Stimulated activated effector memory CD8-positive, alpha-beta T cell treated with anti-CD3 and anti-CD28 coated beads, Interleukin-12 subunit alpha, Interleukin-12 subunit beta, amount 100 ng/mL, for 72 hours (primary cell): Measurements from ENCODE around the gene WDR70.
"Not testable (repeated sequence)": the region's sequence is repeated elsewhere in the genome, so short reads cannot be mapped to it uniquely, and the experiment has no call there.

ENCODE experiments used
- ATAC-seq: fragments of 150-1000 bp; cut with Tn5 transposase; 2 replicates; pipeline ENCODE4 v1.10.0; 2021
- DNase-seq, 2 donors: peaks; one replicate each; pipeline ENCODE4 v3.0.0; 2021 to 2022; ENCODE audit warnings: low spot score in 2 of 2
- H3K27ac Mint-ChIP-seq: one replicate; pipeline ENCODE4 v1.8.0; 2022; ENCODE audit warnings: mild to moderate bottlenecking, mixed read lengths
- H3K36me3 Mint-ChIP-seq: one replicate; pipeline ENCODE4 v1.8.0; 2022; ENCODE audit warnings: mild to moderate bottlenecking, mixed read lengths
- H3K4me1 Mint-ChIP-seq: one replicate; pipeline ENCODE4 v1.8.0; 2022; ENCODE audit warnings: mixed read lengths
- H3K4me3 Mint-ChIP-seq: one replicate; pipeline ENCODE4 v1.8.0; 2022; ENCODE audit warnings: mild to moderate bottlenecking, mixed read lengths
- H3K9me3 Mint-ChIP-seq: one replicate; pipeline ENCODE4 v1.8.0; 2022; ENCODE audit warnings: mixed read lengths

The WDR70 gene

DNA sequence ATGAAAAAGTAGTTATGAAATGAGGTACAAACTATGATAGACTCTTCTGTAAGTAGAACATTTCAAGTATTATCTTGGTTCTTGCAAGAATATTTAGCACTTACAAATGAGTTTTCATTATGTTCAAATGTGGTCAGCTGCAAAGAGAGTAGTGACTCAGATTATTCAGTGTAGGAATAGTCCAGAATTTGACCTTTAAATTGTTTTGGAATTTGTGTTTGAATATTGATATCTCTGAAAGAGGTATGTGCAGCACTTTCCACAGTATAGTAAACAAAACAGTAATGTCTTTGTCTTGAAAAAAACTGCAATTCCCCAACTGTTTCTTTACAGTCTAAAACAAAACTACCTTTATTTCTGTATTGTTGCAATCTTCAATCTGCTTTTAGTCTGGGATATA, 56.1 kb downstream of the WDR70 start:
- H3K27ac Mint-ChIP-seq, result no peak overlapping the region
- no peaks in the 10 kb centered on the region for H3K9me3 Mint-ChIP-seq
- ATAC-seq, result no peak
- no peak for DNase-seq
- H3K4me1 Mint-ChIP-seq, result peaks cover 11% of the 10 kb centered on the region
- H3K36me3 Mint-ChIP-seq, result peaks cover 30% of the 10 kb centered on the region
- H3K4me3 Mint-ChIP-seq, result no peak overlapping the region

DNA sequence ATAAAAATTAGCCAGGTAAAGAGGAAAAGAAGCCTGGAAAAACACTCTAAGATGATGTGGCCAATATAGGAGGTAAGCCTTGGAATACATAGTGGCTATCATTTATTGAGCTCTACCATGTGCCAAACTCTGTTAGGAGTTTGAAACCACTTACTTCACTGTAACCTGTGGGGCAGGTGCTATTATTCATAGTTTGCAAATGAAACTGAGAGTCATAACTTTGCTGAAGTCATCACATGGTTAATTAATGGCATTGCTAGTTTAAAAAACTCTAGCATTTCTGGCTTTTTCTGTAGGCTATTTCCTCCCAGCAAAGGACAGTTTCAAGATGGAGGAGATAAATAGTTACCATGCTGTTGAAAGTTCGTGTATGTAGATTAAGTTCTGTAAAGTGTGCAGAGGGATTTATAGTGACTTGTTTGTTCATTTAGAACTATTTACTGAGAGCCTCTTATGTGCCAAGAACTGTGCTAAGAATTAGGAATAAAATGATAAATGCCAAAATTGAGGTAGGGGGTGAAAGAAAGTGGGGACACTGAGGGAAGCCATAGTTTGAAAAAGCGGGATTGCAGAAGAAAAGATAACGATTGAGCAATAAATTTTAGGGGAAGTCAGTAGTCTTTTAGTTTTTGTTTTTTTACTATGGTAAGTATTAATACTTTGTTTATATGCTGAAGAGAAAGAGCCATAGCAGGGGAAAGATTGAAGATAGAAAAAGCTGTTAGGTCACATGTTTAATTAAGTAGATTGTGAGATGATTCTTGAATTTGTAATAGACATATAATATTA, 57.2 kb downstream of the WDR70 start:
- ATAC-seq (no peak), DNase-seq (no peak)
- Mint-ChIP-seq H3K36me3 (peaks cover 37% of the 10 kb centered on the region), H3K4me3 (no peak overlapping the region), H3K9me3 (no peaks in the 10 kb centered on the region), H3K27ac (no peak overlapping the region), H3K4me1 (peaks cover 11% of the 10 kb centered on the region)

DNA sequence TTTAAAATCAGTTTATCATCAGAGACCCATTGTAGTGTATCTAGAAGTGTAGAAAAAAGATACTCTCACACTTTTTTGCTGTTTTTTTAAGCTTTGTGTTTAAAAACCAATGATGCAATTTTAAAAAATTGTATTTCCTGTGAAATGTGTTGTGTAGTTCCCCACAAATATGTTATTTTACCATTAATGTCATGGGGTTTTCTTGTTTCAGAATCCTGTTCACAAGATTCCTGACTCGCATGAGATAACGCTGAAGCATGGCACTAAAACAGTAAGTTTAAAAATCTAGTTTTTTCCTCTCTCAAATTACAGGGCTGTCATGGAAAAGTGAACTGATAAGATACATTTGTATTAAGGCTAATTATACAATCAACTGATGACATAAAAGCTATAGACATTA, 58.6 kb downstream of the WDR70 start:
- Mint-ChIP-seq H3K27ac (no peak overlapping the region), H3K4me3 (no peak overlapping the region), H3K9me3 (no peaks in the 10 kb centered on the region), H3K36me3 (peaks cover 45% of the 10 kb centered on the region), H3K4me1 (peaks cover 11% of the 10 kb centered on the region)
- DNase-seq, result no peak
- ATAC-seq, result no peak

DNA sequence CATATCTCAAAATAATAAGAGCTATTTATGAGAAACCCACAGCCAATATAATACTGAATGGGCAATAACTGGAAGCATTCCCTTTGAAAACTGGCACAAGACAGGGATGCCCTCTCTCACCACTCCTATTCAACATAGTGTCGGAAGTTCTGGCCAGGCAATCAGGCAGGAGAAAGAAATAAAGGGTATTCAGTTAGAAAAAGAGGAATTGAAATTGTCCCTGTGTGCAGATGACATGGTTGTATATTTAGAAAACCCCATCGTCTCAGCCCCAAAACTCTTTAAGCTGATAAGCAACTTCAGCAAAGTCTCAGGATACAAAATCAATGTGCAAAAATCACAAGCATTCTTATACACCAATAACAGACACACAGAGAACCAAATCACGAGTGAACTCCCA, 66.7 kb downstream of the WDR70 start:
- H3K36me3 Mint-ChIP-seq, result peaks cover 51% of the 10 kb centered on the region
- not testable (repeated sequence) for H3K9me3 Mint-ChIP-seq, H3K4me1 Mint-ChIP-seq, H3K27ac Mint-ChIP-seq, ATAC-seq, H3K4me3 Mint-ChIP-seq, DNase-seq

DNA sequence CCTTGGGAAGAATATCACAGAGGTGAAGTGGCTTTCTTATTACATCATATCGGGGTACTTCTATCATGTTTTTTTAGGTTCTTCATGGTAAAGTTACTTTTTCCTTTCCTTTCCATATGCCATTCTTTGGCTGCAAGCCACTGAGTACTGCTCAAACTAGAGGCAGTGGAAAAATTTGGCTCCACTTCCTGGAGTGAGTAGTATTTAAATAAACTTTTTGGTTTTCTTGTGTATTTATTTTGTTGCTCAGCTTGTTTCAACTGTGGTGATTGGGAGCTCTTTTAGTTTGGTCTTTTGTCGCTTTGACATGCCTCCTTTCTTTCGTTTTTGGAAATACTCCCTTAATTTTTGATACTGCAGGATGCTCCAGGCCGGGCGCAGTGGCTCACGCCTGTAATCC, 69.8 kb downstream of the WDR70 start:
- peaks cover 36% of the 10 kb centered on the region for H3K36me3 Mint-ChIP-seq
- H3K4me3 Mint-ChIP-seq, result no peak overlapping the region

DNA sequence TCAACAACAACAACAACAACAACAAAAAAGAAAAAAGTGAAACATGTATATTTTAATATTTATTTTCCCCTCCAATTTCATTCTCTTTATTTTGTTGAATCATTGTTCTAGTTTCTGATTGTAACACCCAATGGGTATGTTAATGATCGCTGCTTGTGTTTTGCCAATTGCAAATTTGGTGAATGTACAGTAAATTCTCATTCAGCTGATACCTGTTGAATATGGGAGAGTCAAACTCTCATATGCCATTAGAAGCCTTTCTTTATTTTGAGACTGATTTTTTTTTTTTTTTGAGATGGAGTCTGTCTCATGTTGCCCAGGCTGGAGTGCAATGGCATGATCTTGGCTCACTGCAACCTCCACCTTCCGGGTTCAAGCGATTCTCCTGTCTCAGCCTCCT, 72.9 kb downstream of the WDR70 start:
- ATAC-seq, H3K9me3 Mint-ChIP-seq, DNase-seq, H3K27ac Mint-ChIP-seq, H3K4me3 Mint-ChIP-seq, H3K4me1 Mint-ChIP-seq: not testable (repeated sequence)
- H3K36me3 Mint-ChIP-seq, result peaks cover 18% of the 10 kb centered on the region

More for the DNA sequence above, 69.8 kb downstream of the WDR70 start:
- peaks cover 2% of the 10 kb centered on the region for H3K9me3 Mint-ChIP-seq
- no peaks in the 10 kb centered on the region for H3K4me1 Mint-ChIP-seq
- no peak for ATAC-seq
- no peak for DNase-seq
- H3K27ac Mint-ChIP-seq, result no peak overlapping the region

DNA sequence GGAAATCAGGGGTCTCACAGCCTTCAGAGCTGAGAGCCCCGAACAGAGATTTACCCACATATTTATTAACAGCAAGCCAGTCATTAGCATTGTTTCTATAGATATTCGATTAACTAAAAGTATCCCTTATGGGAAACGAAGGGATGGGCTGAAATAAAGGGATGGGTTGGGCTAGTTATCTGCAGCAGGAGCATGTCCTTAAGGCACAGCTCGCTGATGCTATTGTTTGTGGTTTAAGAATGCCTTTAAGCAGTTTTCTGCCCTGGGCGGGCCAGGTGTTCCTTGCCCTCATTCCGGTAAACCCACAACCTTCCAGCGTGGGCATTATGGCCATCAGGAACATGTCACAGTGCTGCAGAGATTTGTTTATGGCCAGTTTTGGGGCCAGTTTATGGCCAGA, 74.1 kb downstream of the WDR70 start:
- not testable (repeated sequence) for ATAC-seq, H3K9me3 Mint-ChIP-seq, H3K4me1 Mint-ChIP-seq, DNase-seq, H3K27ac Mint-ChIP-seq, H3K4me3 Mint-ChIP-seq
- H3K36me3 Mint-ChIP-seq, result peaks cover 18% of the 10 kb centered on the region

DNA sequence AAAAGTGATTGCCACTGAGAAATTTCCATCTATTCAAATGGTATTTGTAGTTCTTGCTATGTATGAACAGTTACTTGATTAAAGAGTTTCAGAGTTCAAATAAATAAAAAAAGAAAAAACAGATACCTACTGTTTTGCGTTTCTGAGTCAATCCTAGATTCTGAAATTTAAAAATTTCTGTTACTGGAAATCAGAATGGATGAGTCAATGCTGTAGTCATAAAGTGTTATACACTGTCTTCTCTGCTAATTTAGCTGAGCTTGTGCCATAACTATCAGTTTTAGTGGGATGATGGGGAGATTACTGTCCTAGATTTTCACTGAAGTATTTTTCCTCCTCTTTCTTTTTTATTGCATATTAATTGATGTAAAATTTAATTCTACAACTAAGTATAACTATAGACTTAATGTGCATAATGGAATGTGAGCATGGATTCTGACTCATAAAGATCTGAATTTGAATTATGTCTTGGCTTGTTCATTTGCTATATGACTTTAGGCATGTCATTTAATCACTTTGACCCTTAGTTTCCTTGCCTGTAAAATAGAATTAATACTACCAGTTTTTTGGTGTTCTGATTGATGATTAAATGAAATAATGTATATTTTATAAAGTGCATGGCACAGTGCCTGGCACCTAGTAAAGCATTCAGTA, 75.4 kb downstream of the WDR70 start:
- not testable (repeated sequence) for H3K27ac Mint-ChIP-seq, H3K4me1 Mint-ChIP-seq, H3K9me3 Mint-ChIP-seq, DNase-seq, H3K4me3 Mint-ChIP-seq
- peaks cover 11% of the 10 kb centered on the region for H3K36me3 Mint-ChIP-seq
- peak; percentile 95 for ATAC-seq

DNA sequence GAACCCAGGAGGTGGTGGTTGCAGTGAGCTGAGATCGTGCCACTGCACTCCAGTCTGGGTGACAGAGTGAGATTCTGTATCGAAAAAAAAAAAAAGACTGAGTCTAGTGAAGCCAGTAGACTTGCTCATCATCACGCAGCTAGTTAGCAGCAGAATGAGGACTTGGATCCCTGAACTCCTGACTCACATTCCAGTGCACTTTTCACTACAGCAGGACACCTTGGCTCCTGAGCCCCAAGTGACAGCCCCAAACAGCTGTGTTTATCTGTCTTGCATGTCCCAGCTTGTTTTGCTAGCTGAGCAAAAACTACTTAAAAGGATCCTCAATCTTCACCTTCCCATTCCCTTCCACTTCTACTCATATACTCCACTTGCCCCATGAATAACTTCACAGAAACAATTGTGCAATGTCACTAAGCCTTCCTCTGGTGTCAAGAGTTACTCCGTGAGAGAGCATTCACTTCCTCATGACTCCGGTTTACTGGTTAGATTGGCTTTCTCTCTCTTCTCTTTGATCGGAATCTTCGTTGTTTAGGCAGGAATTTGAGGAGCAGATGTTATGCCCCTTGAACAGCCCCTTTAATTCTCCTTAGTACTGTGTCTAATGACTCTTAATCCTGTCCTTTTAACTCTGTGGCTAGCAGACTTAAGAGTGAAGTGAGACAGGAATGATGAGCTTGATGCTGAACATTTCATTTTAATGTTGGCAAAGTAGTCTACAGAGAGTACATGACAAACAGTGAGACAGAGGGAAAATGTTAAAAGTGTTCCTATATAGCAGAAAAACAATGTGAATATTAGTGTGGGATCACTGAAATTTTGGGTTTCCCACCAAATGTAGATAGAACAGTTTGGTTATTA, 84.3 kb downstream of the WDR70 start:
- not testable (repeated sequence) for H3K9me3 Mint-ChIP-seq, H3K4me1 Mint-ChIP-seq, H3K4me3 Mint-ChIP-seq, H3K27ac Mint-ChIP-seq, DNase-seq, ATAC-seq
- peaks cover 11% of the 10 kb centered on the region for H3K36me3 Mint-ChIP-seq

DNA sequence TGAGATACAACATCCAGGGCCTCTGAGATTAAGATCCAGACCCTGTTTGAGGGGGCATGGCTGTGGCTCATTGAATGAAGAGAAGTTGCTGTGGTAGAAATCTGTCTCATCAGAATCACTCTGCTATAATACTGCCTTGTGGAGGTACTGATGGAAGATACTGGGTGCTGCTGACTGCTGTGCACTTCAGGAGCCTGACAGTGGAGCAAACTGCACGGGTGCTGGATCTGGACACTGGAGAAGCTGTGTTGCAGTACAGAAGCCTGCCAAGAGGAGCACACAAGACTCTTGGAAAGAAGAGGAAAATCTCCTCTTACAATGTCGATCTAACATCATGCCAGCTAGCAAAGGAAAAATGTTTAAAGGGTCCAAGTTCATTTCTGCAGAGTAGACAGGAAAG, 85.5 kb downstream of the WDR70 start:
- not testable (repeated sequence) for DNase-seq, H3K9me3 Mint-ChIP-seq, ATAC-seq, H3K4me1 Mint-ChIP-seq, H3K4me3 Mint-ChIP-seq
- Mint-ChIP-seq H3K36me3 (peaks cover 11% of the 10 kb centered on the region), H3K27ac (peak overlapping the region; percentile 44)

DNA sequence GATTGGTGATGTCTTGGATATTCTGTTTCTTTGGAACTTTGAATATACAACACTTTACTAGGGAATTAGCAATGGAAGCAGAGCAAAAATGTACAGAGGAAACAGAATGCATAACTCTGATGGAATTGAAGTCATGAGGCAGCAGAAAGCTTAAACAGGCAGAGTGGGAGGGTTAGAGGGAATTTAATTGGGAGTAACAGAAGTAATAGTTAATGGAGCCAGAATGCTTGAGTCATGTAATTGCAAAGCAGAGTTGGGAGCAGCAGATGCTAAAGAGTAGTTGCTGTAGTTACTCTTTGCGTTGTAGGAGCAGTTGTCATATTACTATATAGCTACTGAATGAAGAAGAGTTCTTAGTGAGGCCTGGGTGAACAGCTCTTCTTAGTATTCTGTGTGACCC, 90.3 kb downstream of the WDR70 start:
- H3K9me3 Mint-ChIP-seq, H3K4me1 Mint-ChIP-seq, H3K27ac Mint-ChIP-seq, H3K4me3 Mint-ChIP-seq, ATAC-seq, DNase-seq: not testable (repeated sequence)
- peaks cover 11% of the 10 kb centered on the region for H3K36me3 Mint-ChIP-seq

DNA sequence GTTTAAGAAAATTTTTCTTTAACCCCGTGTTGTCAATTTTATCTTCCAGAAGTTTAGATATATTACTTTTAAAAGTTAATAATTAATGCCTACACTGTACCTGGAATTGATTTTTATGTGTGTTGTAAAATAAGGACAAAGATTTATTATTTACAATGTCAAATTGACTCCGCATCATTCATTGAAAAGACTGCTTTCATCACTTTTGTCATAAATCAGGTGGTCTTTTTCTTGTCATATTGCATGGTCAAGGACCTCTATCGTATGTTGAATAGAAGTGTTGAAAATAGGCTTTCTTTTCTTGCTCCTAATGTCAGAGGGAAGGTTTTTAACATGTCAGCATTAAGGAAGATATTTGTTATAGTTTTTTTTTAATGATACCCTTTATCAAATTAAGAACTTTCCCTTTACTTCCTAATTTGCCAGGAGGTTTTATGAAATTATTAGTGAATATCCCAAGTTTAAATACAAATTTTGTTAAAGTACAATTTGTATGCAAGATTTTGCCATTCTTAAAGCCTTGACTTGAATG, 92.6 kb downstream of the WDR70 start:
- Mint-ChIP-seq H3K36me3 (peaks cover 4% of the 10 kb centered on the region), H3K4me1 (no peaks in the 10 kb centered on the region), H3K27ac (no peak overlapping the region), H3K9me3 (no peaks in the 10 kb centered on the region), H3K4me3 (no peak overlapping the region)
- ATAC-seq (no peak), DNase-seq (no peak)

DNA sequence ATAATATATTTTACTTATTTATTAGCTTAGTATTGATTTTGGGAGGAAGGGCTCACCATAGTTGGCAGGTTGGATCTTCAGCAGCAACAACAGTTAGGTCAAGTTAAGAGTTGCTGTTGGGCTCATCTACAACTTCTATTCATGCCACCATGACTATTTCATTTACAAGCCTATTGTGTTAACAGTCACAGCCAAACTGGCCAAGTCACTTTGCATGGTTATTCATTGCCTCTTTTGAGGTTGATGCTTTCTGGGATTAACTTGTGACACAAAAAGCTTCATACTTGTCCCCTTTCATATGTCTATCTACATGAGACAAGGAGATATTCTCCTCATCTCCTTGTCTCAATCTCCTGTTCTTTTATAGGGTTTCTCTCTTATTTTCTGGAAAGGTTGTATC, 98.3 kb downstream of the WDR70 start:
- H3K27ac Mint-ChIP-seq, result no peak overlapping the region
- peaks cover 37% of the 10 kb centered on the region for H3K36me3 Mint-ChIP-seq
- no peak for ATAC-seq
- DNase-seq, result no peak
- no peaks in the 10 kb centered on the region for H3K4me1 Mint-ChIP-seq
- H3K4me3 Mint-ChIP-seq, result no peak overlapping the region
- peaks cover 5% of the 10 kb centered on the region for H3K9me3 Mint-ChIP-seq

DNA sequence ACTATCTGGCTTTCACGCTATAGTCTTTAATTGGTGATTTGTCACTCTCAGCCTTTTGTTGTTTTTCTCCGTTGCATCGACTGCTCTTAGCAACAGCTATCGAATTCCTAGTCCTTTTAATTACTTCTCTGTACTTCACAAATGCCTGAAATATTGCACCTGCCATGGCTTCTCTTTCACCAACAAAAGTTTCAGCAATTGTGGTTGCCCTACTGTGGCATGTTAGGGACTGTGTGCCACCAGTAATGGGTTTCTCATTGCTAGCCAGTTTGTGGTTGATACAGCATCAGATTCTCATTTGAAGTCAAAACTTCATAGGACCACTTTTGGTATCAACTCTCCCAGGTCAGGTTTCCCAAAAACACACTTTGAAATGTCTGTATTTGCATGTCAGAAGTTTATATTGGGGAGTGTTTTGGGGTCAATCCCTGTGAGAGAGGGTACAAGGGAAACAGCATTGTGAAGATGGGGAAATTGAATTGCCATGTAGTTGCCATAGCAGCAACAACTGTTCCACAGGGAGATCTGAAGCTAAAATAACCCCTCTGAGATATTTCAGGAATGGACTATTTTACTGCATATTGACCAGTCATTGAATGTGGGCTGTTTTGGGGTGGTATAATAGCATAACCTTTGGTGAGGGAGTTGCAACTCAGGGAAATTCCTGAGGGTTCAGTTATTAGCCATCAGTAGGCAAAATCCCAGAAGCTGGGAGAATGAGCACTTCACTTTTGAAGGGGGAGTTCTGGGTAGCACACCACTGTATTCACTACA, 99.2 kb downstream of the WDR70 start:
- peak overlapping the region; percentile 0 for H3K27ac Mint-ChIP-seq
- H3K4me1 Mint-ChIP-seq, result no peaks in the 10 kb centered on the region
- peaks cover 43% of the 10 kb centered on the region for H3K36me3 Mint-ChIP-seq
- peaks cover 5% of the 10 kb centered on the region for H3K9me3 Mint-ChIP-seq
- DNase-seq, result no peak
- no peak for ATAC-seq
- H3K4me3 Mint-ChIP-seq, result no peak overlapping the region

DNA sequence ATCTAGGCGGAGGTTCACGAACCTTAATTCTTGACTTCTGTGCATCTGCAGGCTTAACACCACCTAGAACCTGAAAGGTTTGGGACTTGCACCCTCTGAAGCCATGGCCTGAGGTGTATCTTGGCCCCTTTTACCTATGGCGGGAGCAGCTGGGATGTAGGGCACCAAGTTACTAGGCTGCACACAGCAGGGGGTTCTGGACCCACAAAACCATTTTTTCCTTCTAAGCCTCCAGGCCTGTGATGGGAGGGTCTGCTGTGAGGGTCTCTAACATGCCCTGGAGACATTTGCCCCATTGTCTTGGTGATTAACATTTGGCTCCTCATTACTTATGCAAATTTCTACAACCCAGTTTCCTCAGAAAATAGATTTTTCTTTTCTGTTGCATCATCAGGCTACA, 102.3 kb downstream of the WDR70 start:
- not testable (repeated sequence) for ATAC-seq, H3K4me3 Mint-ChIP-seq, DNase-seq, H3K4me1 Mint-ChIP-seq, H3K9me3 Mint-ChIP-seq, H3K27ac Mint-ChIP-seq
- H3K36me3 Mint-ChIP-seq, result peaks cover 42% of the 10 kb centered on the region
